ENCODE data around the gene RCN1. TPM values are rescaled to one million over a fixed set of nuclear protein-coding genes. Genes with fewer than 3 reads are reported as not detected.
"Not testable (repeated sequence)": the region's sequence is repeated elsewhere in the genome, so short reads cannot be mapped to it uniquely, and the experiment has no call there.

Gene RCN1
- total RNA-seq, 2 experiments from 2014 or later: 0.74 TPM; not detected in 1

GRCh38 chr11:32062540-32062939, 28.3 kb upstream of the RCN1 start:
- BruUV-seq (replicated peaks): no TSS peak
- Histone ChIP-seq H3K79me2 (ENCODE audit: insufficient read depth, low read depth, low read length) (no peaks in the 10 kb centered on the region), H3K9me2 (ENCODE audit: insufficient read depth, low read length) (no peaks in the 10 kb centered on the region), H3K27ac (ENCODE audit: low read depth, low read length, poor library complexity, severe bottlenecking) (no peak overlapping the region), H3K4me1 (ENCODE audit: insufficient read depth, low read length, poor library complexity, severe bottlenecking) (no peaks in the 10 kb centered on the region), H4K20me1 (ENCODE audit: insufficient read depth, low read length) (no peaks in the 10 kb centered on the region), H3K4me3 (ENCODE audit: low read depth, low read length, poor library complexity, severe bottlenecking) (no peak overlapping the region), H2AFZ (ENCODE audit: low read length) (no peak overlapping the region), H3K9me3 (ENCODE audit: low read length) (no peaks in the 10 kb centered on the region), H3K36me3 (ENCODE audit: insufficient read depth, low read length) (no peaks in the 10 kb centered on the region), H3K4me2 (ENCODE audit: low read length) (no peak overlapping the region)
- CTCF ChIA-PET (ENCODE audit: unreplicated experiment): no interaction called here
- POLR2A ChIA-PET: interaction anchor here (0.6 to 0.7 kb wide), 2 partner anchors 34 to 438 kb away, joined by 3 to 6 read pairs; no protein-coding TSS in a partner anchor
- TF ChIP-seq EZH2phosphoT487 (IDR thresholded peaks at IDR 0.05; ENCODE audit: borderline replicate concordance, low read depth, low read length): no peak
- TF ChIP-seq, protein P1, sequence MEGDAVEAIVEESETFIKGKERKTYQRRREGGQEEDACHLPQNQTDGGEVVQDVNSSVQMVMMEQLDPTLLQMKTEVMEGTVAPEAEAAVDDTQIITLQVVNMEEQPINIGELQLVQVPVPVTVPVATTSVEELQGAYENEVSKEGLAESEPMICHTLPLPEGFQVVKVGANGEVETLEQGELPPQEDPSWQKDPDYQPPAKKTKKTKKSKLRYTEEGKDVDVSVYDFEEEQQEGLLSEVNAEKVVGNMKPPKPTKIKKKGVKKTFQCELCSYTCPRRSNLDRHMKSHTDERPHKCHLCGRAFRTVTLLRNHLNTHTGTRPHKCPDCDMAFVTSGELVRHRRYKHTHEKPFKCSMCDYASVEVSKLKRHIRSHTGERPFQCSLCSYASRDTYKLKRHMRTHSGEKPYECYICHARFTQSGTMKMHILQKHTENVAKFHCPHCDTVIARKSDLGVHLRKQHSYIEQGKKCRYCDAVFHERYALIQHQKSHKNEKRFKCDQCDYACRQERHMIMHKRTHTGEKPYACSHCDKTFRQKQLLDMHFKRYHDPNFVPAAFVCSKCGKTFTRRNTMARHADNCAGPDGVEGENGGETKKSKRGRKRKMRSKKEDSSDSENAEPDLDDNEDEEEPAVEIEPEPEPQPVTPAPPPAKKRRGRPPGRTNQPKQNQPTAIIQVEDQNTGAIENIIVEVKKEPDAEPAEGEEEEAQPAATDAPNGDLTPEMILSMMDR (conservative IDR thresholded peaks at IDR 0.05; ENCODE audit: low read length): no peak
- no peak for DNase-seq (ENCODE audit: low spot score)
- intact Hi-C loops (cut with micrococcal nuclease; ENCODE audit: unreplicated experiment): no loop called here

DNA sequence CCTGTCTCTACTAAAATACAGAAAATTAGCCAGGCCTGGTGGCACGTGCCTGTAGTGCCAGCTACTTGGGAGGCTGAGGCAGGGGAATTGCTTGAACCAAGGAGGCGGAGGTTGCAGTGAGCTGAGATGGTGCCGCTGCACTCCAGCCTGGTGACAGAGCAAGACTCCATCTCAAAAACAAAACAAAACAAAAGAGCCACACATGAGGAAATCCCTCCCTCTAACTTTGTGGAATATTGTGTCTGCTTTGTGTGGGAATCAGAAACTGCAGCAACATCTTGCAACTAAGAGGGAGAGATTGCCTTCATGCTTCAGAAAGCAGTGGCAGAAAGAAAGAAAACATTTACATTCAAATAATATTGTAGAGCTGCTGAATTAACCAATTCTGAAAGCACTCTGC, 27.8 kb upstream of the RCN1 start:
- POLR2A ChIA-PET: interaction anchor here (0.6 kb wide), 1 partner anchor 33 kb away, joined by 3 read pairs; no protein-coding TSS in a partner anchor
- H3K4me3 ChIP-seq (ENCODE audit: low read depth, low read length, poor library complexity, severe bottlenecking); H2AFZ ChIP-seq (ENCODE audit: low read length); H3K9me2 ChIP-seq (ENCODE audit: insufficient read depth, low read length); H3K9me3 ChIP-seq (ENCODE audit: low read length); BruUV-seq (replicated peaks); intact Hi-C loops (cut with micrococcal nuclease; ENCODE audit: unreplicated experiment); H3K27ac ChIP-seq (ENCODE audit: low read depth, low read length, poor library complexity, severe bottlenecking); H3K36me3 ChIP-seq (ENCODE audit: insufficient read depth, low read length); H3K79me2 ChIP-seq (ENCODE audit: insufficient read depth, low read depth, low read length); DNase-seq (ENCODE audit: low spot score); H4K20me1 ChIP-seq (ENCODE audit: insufficient read depth, low read length); H3K4me2 ChIP-seq (ENCODE audit: low read length); H3K4me1 ChIP-seq (ENCODE audit: insufficient read depth, low read length, poor library complexity, severe bottlenecking); CTCF ChIA-PET (ENCODE audit: unreplicated experiment): not testable (repeated sequence)

DNA sequence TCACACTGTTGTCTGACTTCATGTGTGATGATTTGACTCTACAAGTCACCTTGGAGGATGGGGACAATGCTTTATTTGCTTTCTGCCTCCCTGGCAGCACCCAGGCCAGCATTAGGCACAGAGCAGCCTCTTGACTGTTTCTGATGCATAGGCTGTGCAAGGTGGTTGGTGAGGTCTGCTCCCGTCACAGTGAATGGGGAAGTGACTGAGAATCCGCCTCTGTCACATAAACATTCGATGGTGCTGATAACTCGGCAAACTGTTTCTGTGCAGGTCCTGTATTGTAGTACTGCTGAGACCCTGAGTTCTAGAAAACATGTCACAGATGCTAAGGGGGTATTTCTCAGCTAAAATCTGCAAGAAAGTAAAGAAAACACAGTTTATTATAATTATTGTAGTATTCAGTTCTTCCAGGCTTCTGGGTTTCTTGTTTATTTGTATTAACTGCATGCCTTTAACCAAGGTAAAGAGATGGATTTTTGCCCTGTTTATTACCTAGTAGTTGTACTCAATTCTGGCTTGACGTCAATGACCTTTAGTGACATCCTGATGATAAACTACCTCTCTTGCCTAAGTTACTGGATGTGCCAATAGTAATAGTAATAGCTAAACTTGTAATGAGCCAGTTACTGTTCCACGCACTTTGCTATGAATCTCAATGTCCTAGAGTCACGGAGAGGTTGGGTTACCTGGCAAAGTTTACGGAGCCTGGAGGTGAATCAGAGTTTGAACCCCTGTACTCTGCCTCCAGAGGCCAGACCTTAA, 24.8 kb upstream of the RCN1 start:
- TF ChIP-seq EZH2phosphoT487 (IDR thresholded peaks at IDR 0.05; ENCODE audit: borderline replicate concordance, low read depth, low read length): no peak
- TF ChIP-seq, protein P1 (conservative IDR thresholded peaks at IDR 0.05; ENCODE audit: low read length): no peak
- Histone ChIP-seq H4K20me1 (ENCODE audit: insufficient read depth, low read length) (no peaks in the 10 kb centered on the region), H3K36me3 (ENCODE audit: insufficient read depth, low read length) (no peaks in the 10 kb centered on the region), H3K4me1 (ENCODE audit: insufficient read depth, low read length, poor library complexity, severe bottlenecking) (no peaks in the 10 kb centered on the region), H2AFZ (ENCODE audit: low read length) (no peak overlapping the region), H3K9me3 (ENCODE audit: low read length) (no peaks in the 10 kb centered on the region), H3K27ac (ENCODE audit: low read depth, low read length, poor library complexity, severe bottlenecking) (no peak overlapping the region), H3K4me2 (ENCODE audit: low read length) (no peak overlapping the region), H3K4me3 (ENCODE audit: low read depth, low read length, poor library complexity, severe bottlenecking) (no peak overlapping the region), H3K79me2 (ENCODE audit: insufficient read depth, low read depth, low read length) (no peaks in the 10 kb centered on the region), H3K9me2 (ENCODE audit: insufficient read depth, low read length) (no peaks in the 10 kb centered on the region)
- no peak for DNase-seq (ENCODE audit: low spot score)
- CTCF ChIA-PET (ENCODE audit: unreplicated experiment): no interaction called here
- intact Hi-C loops (cut with micrococcal nuclease; ENCODE audit: unreplicated experiment): no loop called here
- POLR2A ChIA-PET: no interaction called here
- BruUV-seq (replicated peaks): no TSS peak

All from OCI-LY7 (cell line).